ENCODE data around the gene REX1BD. TPM values are rescaled to one million over a fixed set of nuclear protein-coding genes. Genes with fewer than 3 reads are reported as not detected.

The REX1BD gene
- total RNA-seq, 1 experiment from 2014 or later: 50.0 TPM

DNA sequence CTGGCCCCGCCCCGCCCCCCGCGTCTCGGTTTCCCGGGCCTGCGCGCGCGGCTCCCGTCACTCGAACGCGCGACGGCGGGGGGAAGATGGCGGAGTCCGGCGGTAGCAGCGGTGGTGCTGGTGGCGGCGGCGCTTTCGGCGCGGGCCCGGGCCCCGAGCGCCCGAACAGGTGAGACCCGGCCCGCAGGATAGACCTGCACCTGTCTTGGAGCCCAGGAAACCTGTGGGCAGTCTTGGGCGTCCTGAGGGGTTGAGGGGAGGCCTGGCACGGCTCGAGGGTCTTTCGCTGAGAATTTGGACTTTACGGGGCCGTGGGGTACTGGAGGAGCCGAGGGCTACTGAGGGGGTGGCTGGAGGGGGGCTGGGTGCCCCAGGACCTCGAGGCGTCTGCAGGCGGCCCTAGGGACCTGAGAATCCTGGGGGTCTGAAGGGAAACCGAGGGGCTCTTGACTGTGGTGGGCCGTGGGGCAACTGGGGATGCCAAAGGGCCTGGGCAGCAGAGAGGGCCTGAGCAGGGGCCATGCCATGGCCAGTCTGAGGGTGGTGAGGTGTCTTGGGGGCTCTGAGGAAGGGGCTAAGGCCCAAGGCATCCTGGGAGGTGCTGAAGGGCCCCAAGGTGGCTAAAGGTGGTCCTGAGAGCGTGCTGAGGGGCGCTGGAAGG is 48.5 kb downstream of the REX1BD start, which contains the start of gene KLHL26:
TSS of gene KLHL26 (plus strand) at position 60 of the 661 bp plus-strand sequence. CDS start at position 87, 27 bp downstream.
- in situ Hi-C loops (cut with HindIII; ENCODE audit: low sequenced_read_pairs): no loop called here
- DNase-seq (ENCODE audit: low spot score): no peak

DNA sequence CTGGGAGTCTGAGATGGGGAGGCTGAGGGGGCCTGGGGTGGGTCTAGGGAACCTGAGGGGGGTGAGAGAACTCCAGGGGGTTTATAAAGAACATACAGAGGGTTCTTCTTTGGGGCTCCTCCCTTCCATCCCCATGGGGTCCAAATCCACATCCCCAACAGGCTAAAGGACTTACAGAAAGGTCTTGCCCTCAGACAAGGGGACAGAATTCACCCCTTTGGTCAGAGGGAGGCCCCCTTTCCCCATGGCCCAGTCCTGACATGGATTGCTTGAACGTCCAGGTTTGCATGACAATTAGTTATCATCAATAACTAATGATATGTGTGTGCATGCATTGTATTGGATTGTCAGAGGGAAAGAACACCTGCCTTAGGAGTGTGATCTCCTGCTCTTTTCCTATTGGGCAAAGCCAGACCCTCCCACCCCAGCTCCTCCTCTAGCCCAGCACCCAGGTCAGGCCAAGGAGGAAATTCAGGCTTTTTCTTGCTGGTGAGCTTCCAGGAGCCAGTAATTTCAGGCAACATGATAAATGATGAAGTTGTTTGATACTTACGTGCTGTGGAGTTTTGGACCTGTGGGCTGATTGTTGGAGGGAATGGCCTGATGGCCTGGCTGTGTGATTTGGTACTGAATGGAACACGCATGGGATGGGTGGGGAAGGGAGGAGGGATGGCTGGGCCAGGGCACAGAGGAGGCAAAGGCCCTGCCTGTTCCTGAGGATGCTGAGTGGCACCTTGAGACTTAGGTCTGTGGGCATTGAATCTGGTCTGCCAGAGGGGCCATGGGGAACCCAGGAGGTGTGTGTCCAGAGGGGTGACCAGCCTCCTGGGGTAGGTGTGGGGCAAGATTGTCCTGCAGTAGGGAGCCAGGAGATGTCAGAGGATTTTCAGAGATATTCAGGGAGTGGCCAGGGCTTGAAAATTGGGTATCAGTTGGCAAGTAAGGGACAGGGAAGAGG is 49.4 kb downstream of the REX1BD start:
- peak; percentile 67 for DNase-seq (ENCODE audit: low spot score)
- in situ Hi-C loops (cut with HindIII; ENCODE audit: low sequenced_read_pairs): no loop called here

DNA sequence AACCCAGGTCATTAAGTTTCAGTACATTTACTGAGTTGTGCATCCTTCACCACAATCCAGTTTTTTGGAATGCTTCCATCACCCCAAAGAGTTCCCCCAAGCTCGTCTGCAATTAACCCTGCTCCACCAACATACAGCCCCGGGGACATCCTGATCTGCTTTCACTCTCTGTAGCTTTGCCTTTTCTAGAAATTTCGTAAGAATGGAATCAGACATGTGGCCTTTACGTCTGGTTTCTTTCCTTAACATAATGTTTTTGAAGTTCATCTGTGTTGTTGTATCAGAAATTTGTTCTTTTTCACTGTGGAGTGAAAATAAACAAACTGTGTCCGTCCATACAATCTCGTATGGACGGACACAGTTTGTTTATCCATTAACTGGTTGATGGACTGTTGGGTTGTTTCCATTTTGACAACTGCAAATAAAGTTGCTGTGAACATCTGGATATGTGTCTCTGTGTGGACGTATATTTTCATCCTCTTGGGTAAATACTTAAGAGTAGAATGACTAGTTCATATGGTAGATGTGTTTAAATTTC is 51.2 kb downstream of the REX1BD start:
- in situ Hi-C loops (cut with HindIII; ENCODE audit: low sequenced_read_pairs): no loop called here
- no peak for DNase-seq (ENCODE audit: low spot score)

Other genes with a start within 250 kb of the REX1BD start
- 6.5 and 14.1 TPM in 2 replicates for gene PGPEP1, start 248.2 kb upstream of the REX1BD start, total RNA-seq (2014; rRNA removed; shearing (Covaris generic))
- 143 and 217 TPM in 2 replicates for gene GDF15, start 202.6 kb upstream of the REX1BD start, total RNA-seq (2014; rRNA removed; shearing (Covaris generic))
- gene LRRC25, start 191.2 kb upstream of the REX1BD start, total RNA-seq (2014; rRNA removed; shearing (Covaris generic)): not detected in 2 replicates
- 272 and 351 TPM in 2 replicates for gene SSBP4, start 169.4 kb upstream of the REX1BD start, total RNA-seq (2014; rRNA removed; shearing (Covaris generic))
- gene ISYNA1, start 150.7 kb upstream of the REX1BD start, total RNA-seq (2014; rRNA removed; shearing (Covaris generic)): 251 and 359 TPM in 2 replicates
- gene ELL, start 66.7 kb upstream of the REX1BD start, total RNA-seq (2014; rRNA removed; shearing (Covaris generic)): 15.9 and 16.0 TPM in 2 replicates
- gene FKBP8, start 45.2 kb upstream of the REX1BD start, total RNA-seq (2014; rRNA removed; shearing (Covaris generic)): 404 and 484 TPM in 2 replicates
- 84.9 and 95.9 TPM in 2 replicates for gene KXD1, start 30.9 kb upstream of the REX1BD start, total RNA-seq (2014; rRNA removed; shearing (Covaris generic))
- gene UBA52, start 16.9 kb upstream of the REX1BD start, total RNA-seq (2014; rRNA removed; shearing (Covaris generic)): 833 and 855 TPM in 2 replicates
- gene CRLF1, start 18.0 kb downstream of the REX1BD start, total RNA-seq (2014; rRNA removed; shearing (Covaris generic)): 148 and 169 TPM in 2 replicates
- 2.5 and 4.1 TPM in 2 replicates for gene TMEM59L, start 24.1 kb downstream of the REX1BD start, total RNA-seq (2014; rRNA removed; shearing (Covaris generic))
- gene KLHL26, start 48.2 kb downstream of the REX1BD start, total RNA-seq (2014; rRNA removed; shearing (Covaris generic)): 5.0 and 8.3 TPM in 2 replicates
- 2.1 and 2.7 TPM in 2 replicates for gene CRTC1, start 94.9 kb downstream of the REX1BD start, total RNA-seq (2014; rRNA removed; shearing (Covaris generic))
- 0.49 and 0.54 TPM in 2 replicates for gene COMP, start 202.5 kb downstream of the REX1BD start, total RNA-seq (2014; rRNA removed; shearing (Covaris generic))
- 104 and 111 TPM in 2 replicates for gene UPF1, start 243.2 kb downstream of the REX1BD start, total RNA-seq (2014; rRNA removed; shearing (Covaris generic))

All from G401 (cell line).